ENCODE data around the gene BID. TPM values are rescaled to one million over a fixed set of nuclear protein-coding genes. Genes with fewer than 3 reads are reported as not detected.

Gene BID
- total RNA-seq, 1 donor from 2014 or later: 35.1 TPM

DNA sequence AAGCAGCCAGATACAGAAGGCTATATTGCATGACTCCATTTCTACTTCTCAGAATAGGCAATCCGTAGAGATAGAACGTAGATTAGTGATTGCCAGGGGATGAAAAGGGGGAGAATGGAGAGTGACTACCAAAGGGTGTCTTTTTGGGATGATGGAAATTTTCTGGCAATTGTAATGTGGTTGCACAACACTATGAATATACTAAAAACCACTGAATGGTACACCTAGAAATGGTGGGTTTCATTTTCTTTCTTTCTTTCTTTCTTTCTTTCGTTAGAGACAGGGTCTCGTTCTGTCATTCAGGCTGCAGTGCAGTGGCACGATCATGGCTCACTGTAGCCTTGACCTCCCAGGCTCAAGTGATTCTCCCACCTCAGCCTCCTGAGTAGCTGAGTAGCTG, 54.4 kb downstream of the BID start:
- H3K4me1 ChIP-seq (ENCODE audit: insufficient read depth, low read length): peaks cover 1% of the 10 kb centered on the region
- no peak overlapping the region for H3K4me2 ChIP-seq (ENCODE audit: low read length)
- no peak overlapping the region for H3K4me3 ChIP-seq (ENCODE audit: insufficient read depth, low read depth, low read length)
- peaks cover 39% of the 10 kb centered on the region for H3K79me2 ChIP-seq (ENCODE audit: insufficient read depth, low read length)
- no peak overlapping the region for H3K27ac ChIP-seq (ENCODE audit: low read depth, low read length)
- Mint-ChIP-seq H3K4me3 (ENCODE audit: unreplicated experiment) (no peak overlapping the region), H3K36me3 (ENCODE audit: low read depth, unreplicated experiment) (peaks cover 2% of the 10 kb centered on the region), H3K4me1 (ENCODE audit: low read depth, unreplicated experiment) (peaks cover 13% of the 10 kb centered on the region), H3K27me3 (ENCODE audit: low read depth, unreplicated experiment) (no peaks in the 10 kb centered on the region), H3K27ac (ENCODE audit: unreplicated experiment) (no peak overlapping the region), H3K9me3 (ENCODE audit: unreplicated experiment) (no peaks in the 10 kb centered on the region)
- H3K27me3 ChIP-seq (ENCODE audit: insufficient read depth, low read length): no peaks in the 10 kb centered on the region
- H2AFZ ChIP-seq (ENCODE audit: low read depth, low read length): no peak overlapping the region
- no peak for TF ChIP-seq CTCF (IDR thresholded peaks at IDR 0.05; ENCODE audit: insufficient read depth, low read depth, low read length)
- no peak for TF ChIP-seq EZH2 (IDR thresholded peaks at IDR 0.05; ENCODE audit: insufficient read depth, low read length)
- DNase-seq (ENCODE audit: low read depth) (no peak), FAIRE-seq (no peak)
- H3K9ac ChIP-seq (ENCODE audit: low read length): no peak overlapping the region
- no peaks in the 10 kb centered on the region for H3K9me3 ChIP-seq (ENCODE audit: insufficient read depth, low read depth, low read length)
- H4K20me1 ChIP-seq (ENCODE audit: insufficient read depth, low read length): peaks cover 34% of the 10 kb centered on the region
- H3K36me3 ChIP-seq (ENCODE audit: insufficient read depth, low read length): no peaks in the 10 kb centered on the region

DNA sequence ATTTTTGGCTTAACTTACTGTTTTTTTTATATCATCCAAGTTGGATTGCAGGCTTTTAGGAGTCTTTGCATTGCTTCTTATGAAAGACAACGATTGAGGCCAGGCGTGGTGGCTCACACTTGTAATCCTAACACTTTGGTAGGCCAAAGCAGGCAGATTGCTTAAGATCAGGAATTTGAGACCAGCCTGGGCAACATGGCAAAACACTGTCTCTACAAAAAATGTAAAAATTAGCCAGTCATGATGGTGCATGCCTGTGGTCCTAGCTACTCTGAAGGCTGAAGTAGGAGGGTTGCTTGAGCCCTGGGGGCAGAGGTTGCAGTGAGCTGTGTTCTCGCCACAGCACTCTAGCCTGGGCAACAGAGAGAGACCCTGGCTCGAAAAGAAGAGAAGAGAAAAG, 56.6 kb downstream of the BID start:
- no peak overlapping the region for H2AFZ ChIP-seq (ENCODE audit: low read depth, low read length)
- peaks cover 32% of the 10 kb centered on the region for H3K79me2 ChIP-seq (ENCODE audit: insufficient read depth, low read length)
- H4K20me1 ChIP-seq (ENCODE audit: insufficient read depth, low read length): peaks cover 31% of the 10 kb centered on the region
- H3K27me3 ChIP-seq (ENCODE audit: insufficient read depth, low read length): no peaks in the 10 kb centered on the region
- no peak overlapping the region for H3K4me2 ChIP-seq (ENCODE audit: low read length)
- Mint-ChIP-seq H3K4me1 (ENCODE audit: low read depth, unreplicated experiment) (peaks cover 12% of the 10 kb centered on the region), H3K27ac (ENCODE audit: unreplicated experiment) (peak overlapping the region; percentile 85), H3K4me3 (ENCODE audit: unreplicated experiment) (no peak overlapping the region), H3K9me3 (ENCODE audit: unreplicated experiment) (no peaks in the 10 kb centered on the region), H3K36me3 (ENCODE audit: low read depth, unreplicated experiment) (peaks cover 2% of the 10 kb centered on the region), H3K27me3 (ENCODE audit: low read depth, unreplicated experiment) (no peaks in the 10 kb centered on the region)
- no peaks in the 10 kb centered on the region for H3K36me3 ChIP-seq (ENCODE audit: insufficient read depth, low read length)
- FAIRE-seq: no peak
- H3K9me3 ChIP-seq (ENCODE audit: insufficient read depth, low read depth, low read length): no peaks in the 10 kb centered on the region
- no peaks in the 10 kb centered on the region for H3K4me1 ChIP-seq (ENCODE audit: insufficient read depth, low read length)
- TF ChIP-seq CTCF (IDR thresholded peaks at IDR 0.05; ENCODE audit: insufficient read depth, low read depth, low read length) (no peak), EZH2 (IDR thresholded peaks at IDR 0.05; ENCODE audit: insufficient read depth, low read length) (no peak)
- no peak for DNase-seq (ENCODE audit: low read depth)
- H3K4me3 ChIP-seq (ENCODE audit: insufficient read depth, low read depth, low read length): no peak overlapping the region
- H3K27ac ChIP-seq (ENCODE audit: low read depth, low read length): no peak overlapping the region
- no peak overlapping the region for H3K9ac ChIP-seq (ENCODE audit: low read length)

DNA sequence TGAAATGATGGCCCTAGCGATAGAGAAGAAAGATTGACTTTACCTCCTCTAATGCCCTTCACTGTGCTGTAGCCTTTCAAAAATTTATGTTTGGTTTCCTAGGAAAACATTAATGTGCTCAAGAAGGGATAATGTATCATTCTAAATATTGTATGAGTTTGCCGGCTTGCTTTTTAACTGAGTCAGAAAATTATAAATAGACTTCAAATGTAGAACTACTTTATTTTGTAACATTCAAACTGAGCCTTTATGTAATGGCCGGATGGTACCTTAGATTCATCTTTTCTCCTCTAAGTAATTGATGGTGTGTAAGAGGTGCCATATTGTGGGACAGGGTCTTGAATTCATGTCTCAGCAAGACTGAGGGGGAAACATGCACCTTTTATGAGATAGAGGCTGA, 57.7 kb downstream of the BID start:
- Mint-ChIP-seq H3K27ac (ENCODE audit: unreplicated experiment) (no peak overlapping the region), H3K4me3 (ENCODE audit: unreplicated experiment) (no peak overlapping the region), H3K9me3 (ENCODE audit: unreplicated experiment) (no peaks in the 10 kb centered on the region), H3K27me3 (ENCODE audit: low read depth, unreplicated experiment) (no peaks in the 10 kb centered on the region), H3K4me1 (ENCODE audit: low read depth, unreplicated experiment) (peaks cover 16% of the 10 kb centered on the region), H3K36me3 (ENCODE audit: low read depth, unreplicated experiment) (peaks cover 2% of the 10 kb centered on the region)
- no peak overlapping the region for H3K4me3 ChIP-seq (ENCODE audit: insufficient read depth, low read depth, low read length)
- no peaks in the 10 kb centered on the region for H3K9me3 ChIP-seq (ENCODE audit: insufficient read depth, low read depth, low read length)
- TF ChIP-seq EZH2 (IDR thresholded peaks at IDR 0.05; ENCODE audit: insufficient read depth, low read length): no peak
- no peak for TF ChIP-seq CTCF (IDR thresholded peaks at IDR 0.05; ENCODE audit: insufficient read depth, low read depth, low read length)
- DNase-seq (ENCODE audit: low read depth): no peak
- H3K4me2 ChIP-seq (ENCODE audit: low read length): no peak overlapping the region
- H3K27me3 ChIP-seq (ENCODE audit: insufficient read depth, low read length): no peaks in the 10 kb centered on the region
- no peaks in the 10 kb centered on the region for H3K36me3 ChIP-seq (ENCODE audit: insufficient read depth, low read length)
- H3K9ac ChIP-seq (ENCODE audit: low read length): no peak overlapping the region
- H2AFZ ChIP-seq (ENCODE audit: low read depth, low read length): no peak overlapping the region
- H3K79me2 ChIP-seq (ENCODE audit: insufficient read depth, low read length): peaks cover 34% of the 10 kb centered on the region
- no peak overlapping the region for H3K27ac ChIP-seq (ENCODE audit: low read depth, low read length)
- H3K4me1 ChIP-seq (ENCODE audit: insufficient read depth, low read length): peaks cover 3% of the 10 kb centered on the region
- peak; percentile 5 for FAIRE-seq
- H4K20me1 ChIP-seq (ENCODE audit: insufficient read depth, low read length): peaks cover 26% of the 10 kb centered on the region
